H1 (cell line): ENCODE data around the gene THEM5. TPM values are rescaled to one million over a fixed set of nuclear protein-coding genes. Genes with fewer than 3 reads are reported as not detected.

Source experiments
- CTCF ChIA-PET: fragments of 300-600 bp; sonication (Branson Sonifier 250); formaldehyde crosslinking; loops from one replicate; lab custom pipeline; 2021; ENCODE audit not compliant: partially characterized antibody; lab: Charles Lee
- POLR2A ChIA-PET: fragments of 300-600 bp; sonication (Branson Sonifier 250); formaldehyde crosslinking; loops from one replicate; lab custom pipeline; 2021; ENCODE audit warnings: inconsistent platforms; ENCODE audit not compliant: partially characterized antibody; lab: Charles Lee
- DNase-seq, 2 experiments: peaks; one replicate each; pipeline versions ENCODE4 v3.0.0 to v3.0.0-alpha.2; 2010 to 2022; ENCODE audit warnings: low spot score in 2 of 2, low read depth in 1 of 2, mixed read lengths in 1 of 2
- FAIRE-seq: peaks from 2 replicates; lab custom pipeline; 2011; peaks lifted over from hg19 to GRCh38; lab: Jason Lieb, UNC
- H2AFZ ChIP-seq: 2 replicates; pipeline ENCODE4 v1.8.1; 2012; ENCODE audit warnings: low read length, inconsistent platforms
- H2AK5ac ChIP-seq: 2 replicates; pipeline ENCODE4 v1.6.1; 2013; ENCODE audit warnings: low read depth, low read length
- H2BK120ac ChIP-seq: replicated peaks from 2 replicates; pipeline ENCODE3; 2013; ENCODE audit warnings: low read depth, low read length, inconsistent platforms
- H2BK12ac ChIP-seq: 2 replicates; pipeline ENCODE4 v1.6.1; 2013; ENCODE audit warnings: low read depth, low read length
- H2BK15ac ChIP-seq: 2 replicates; pipeline ENCODE4 v1.6.1; 2013; ENCODE audit warnings: low read length
- H2BK20ac ChIP-seq: 2 replicates; pipeline ENCODE4 v1.6.1; 2013; ENCODE audit warnings: low read length
- H2BK5ac ChIP-seq: 2 replicates; pipeline ENCODE4 v1.6.1; 2013; ENCODE audit warnings: low read depth, low read length
- H3K14ac ChIP-seq: 2 replicates; pipeline ENCODE4 v1.6.1; 2013; ENCODE audit warnings: inconsistent platforms; ENCODE audit not compliant: insufficient read length
- H3K18ac ChIP-seq: 2 replicates; pipeline ENCODE4 v1.6.1; 2013; ENCODE audit warnings: low read length; ENCODE audit errors: extremely low read depth
- H3K23ac ChIP-seq: 2 replicates; pipeline ENCODE4 v1.6.1; 2013; ENCODE audit warnings: inconsistent platforms; ENCODE audit not compliant: insufficient read length
- H3K23me2 ChIP-seq: 2 replicates; pipeline ENCODE4 v1.6.1; 2013; ENCODE audit warnings: low read depth, low read length
- H3K27ac ChIP-seq: 2 replicates; pipeline ENCODE4 v1.6.1; 2011; ENCODE audit warnings: low read depth, low read length, inconsistent platforms
- H3K27me3 ChIP-seq, 4 experiments: replicated peaks in 1 of 4; 1 replicate in 1 of 4; 2 replicates in 3 of 4; pipeline versions ENCODE4 v1.6.1 to v1.8.1; 2011 to 2013; ENCODE audit warnings: low read length in 3 of 4, mild to moderate bottlenecking in 3 of 4, inconsistent platforms in 2 of 4, mixed read lengths in 2 of 4, moderate library complexity in 1 of 4; ENCODE audit not compliant: control insufficient read depth in 3 of 4, insufficient read depth in 3 of 4; ENCODE audit errors: extremely low read depth in 1 of 4
- H3K36me3 ChIP-seq, 4 experiments: 2 replicates each; pipeline versions ENCODE4 v1.6.1 to v1.8.1; 2011 to 2013; ENCODE audit warnings: mild to moderate bottlenecking in 4 of 4, low read length in 3 of 4, moderate library complexity in 2 of 4, control low read depth in 1 of 4, inconsistent platforms in 1 of 4; ENCODE audit not compliant: insufficient read depth in 4 of 4, control insufficient read depth in 2 of 4
- H3K4ac ChIP-seq: replicated peaks from 2 replicates; pipeline ENCODE3; 2013; ENCODE audit warnings: low read length, low read depth, mixed read lengths, inconsistent platforms; ENCODE audit not compliant: insufficient read length
- H3K4me1 ChIP-seq, 4 experiments: replicated peaks in 1 of 4; 1 replicate in 1 of 4; 2 replicates in 3 of 4; pipeline versions ENCODE4 v1.6.1 to v1.8.1; 2011 to 2013; ENCODE audit warnings: low read length in 3 of 4, inconsistent platforms in 2 of 4, mixed read lengths in 1 of 4; ENCODE audit not compliant: insufficient read depth in 4 of 4, control insufficient read depth in 3 of 4
- H3K4me2 ChIP-seq, 2 experiments: 2 replicates each; pipeline versions ENCODE4 v1.6.1 to v1.8.1; 2011 to 2013; ENCODE audit warnings: low read depth in 2 of 2, low read length in 2 of 2, control low read depth in 1 of 2, inconsistent platforms in 1 of 2, mild to moderate bottlenecking in 1 of 2; ENCODE audit not compliant: insufficient read depth in 1 of 2
- H3K4me3 ChIP-seq, 4 experiments: fragments of 200-600, 300-600 bp in 1 of 4; sonication (generic), shearing (Covaris generic), sonication (Bioruptor Twin) in 1 of 4; 2 replicates each; pipeline versions ENCODE4 v1.5.1 to v1.8.1; 2011 to 2016; ENCODE audit warnings: low read length in 4 of 4, low read depth in 3 of 4, control low read depth in 2 of 4, inconsistent platforms in 2 of 4, mild to moderate bottlenecking in 2 of 4, mixed read lengths in 1 of 4, moderate library complexity in 1 of 4; ENCODE audit not compliant: insufficient read depth in 2 of 4; ENCODE audit errors: extremely low read depth in 1 of 4
- H3K56ac ChIP-seq: replicated peaks from 2 replicates; pipeline ENCODE3; 2013; ENCODE audit warnings: low read depth, mild to moderate bottlenecking, mixed read lengths, low read length, inconsistent platforms; ENCODE audit not compliant: insufficient read length
- H3K79me1 ChIP-seq: 2 replicates; pipeline ENCODE4 v1.6.1; 2013; ENCODE audit warnings: low read depth, low read length, control low read depth
- H3K79me2 ChIP-seq, 2 experiments: 2 replicates each; pipeline versions ENCODE4 v1.6.1 to v1.8.1; 2012 to 2013; ENCODE audit warnings: low read length in 2 of 2, mild to moderate bottlenecking in 2 of 2, inconsistent platforms in 1 of 2; ENCODE audit not compliant: insufficient read depth in 2 of 2, control insufficient read depth in 1 of 2
- H3K9ac ChIP-seq, 4 experiments: replicated peaks in 1 of 4; 1 replicate in 1 of 4; 2 replicates in 3 of 4; pipeline versions ENCODE4 v1.6.1 to v1.8.1; 2011 to 2013; ENCODE audit warnings: low read depth in 3 of 4, low read length in 3 of 4, control low read depth in 2 of 4, mild to moderate bottlenecking in 2 of 4, moderate library complexity in 2 of 4, inconsistent platforms in 1 of 4; ENCODE audit errors: extremely low read depth in 1 of 4
- H3K9me3 ChIP-seq, 2 experiments: 2 replicates each; pipeline versions ENCODE4 v1.6.1 to v1.8.1; 2012 to 2013; ENCODE audit warnings: mild to moderate bottlenecking in 2 of 2, moderate library complexity in 2 of 2, control low read depth in 1 of 2, inconsistent platforms in 1 of 2, low read depth in 1 of 2, low read length in 1 of 2, mixed read lengths in 1 of 2; ENCODE audit not compliant: insufficient read depth in 2 of 2
- H4K20me1 ChIP-seq, 2 experiments: replicated peaks in 1 of 2; 2 replicates each; pipeline versions ENCODE3 to v1.8.1; 2011 to 2013; ENCODE audit warnings: inconsistent platforms in 2 of 2, low read length in 2 of 2, mild to moderate bottlenecking in 1 of 2; ENCODE audit not compliant: insufficient read depth in 2 of 2, control insufficient read depth in 1 of 2
- H4K5ac ChIP-seq: 2 replicates; pipeline ENCODE4 v1.6.1; 2013; ENCODE audit warnings: low read length, low read depth, mixed read lengths, inconsistent platforms; ENCODE audit not compliant: insufficient read length
- H4K8ac ChIP-seq: 2 replicates; pipeline ENCODE4 v1.8.0; 2013; ENCODE audit warnings: mild to moderate bottlenecking, moderate library complexity, low read length, inconsistent platforms; ENCODE audit not compliant: insufficient read depth; ENCODE audit errors: extremely low read depth
- H4K91ac ChIP-seq: replicated peaks from 2 replicates; pipeline ENCODE3; 2013; ENCODE audit warnings: low read length, mixed read lengths, inconsistent platforms; ENCODE audit not compliant: insufficient read length
- BRCA1 ChIP-seq: IDR thresholded peaks from 2 replicates; pipeline ENCODE4 v1.6.1; 2012; ENCODE audit warnings: low read depth, low read length, improper control_type of control experiment
- CREB1 ChIP-seq: IDR thresholded peaks from 2 replicates; pipeline ENCODE4 v1.6.1; 2012; ENCODE audit warnings: inconsistent platforms
- EP300 ChIP-seq, 2 experiments: IDR thresholded peaks; 1 replicate in 1 of 2; 2 replicates in 1 of 2; pipeline ENCODE4 v1.6.1; 2011 to 2012; ENCODE audit warnings: low read depth in 2 of 2, low read length in 2 of 2, mild to moderate bottlenecking in 2 of 2, borderline replicate concordance in 1 of 2, inconsistent platforms in 1 of 2, moderate library complexity in 1 of 2
- GTF2F1 ChIP-seq: IDR thresholded peaks from 2 replicates; pipeline ENCODE4 v1.6.1; 2012; ENCODE audit warnings: low read depth, low read length, improper control_type of control experiment, borderline replicate concordance
- HDAC2 ChIP-seq, 2 experiments: fragments of 300-600 bp in 1 of 2; sonication (generic) in 1 of 2; IDR thresholded peaks; 2 replicates each; pipeline ENCODE4 v1.6.1; 2011 to 2012; ENCODE audit warnings: low read depth in 2 of 2, low read length in 2 of 2, mild to moderate bottlenecking in 2 of 2, moderate library complexity in 2 of 2, borderline replicate concordance in 1 of 2, inconsistent platforms in 1 of 2
- JUN ChIP-seq: IDR thresholded peaks from 2 replicates; pipeline ENCODE4 v1.6.1; 2011; ENCODE audit warnings: low read depth, mild to moderate bottlenecking, improper control_type of control experiment, low read length
- KDM1A ChIP-seq: fragments of 200-600, 300-600 bp; sonication (generic); IDR thresholded peaks from 2 replicates; pipeline ENCODE4 v1.7.1; 2016; ENCODE audit warnings: mild to moderate bottlenecking, low read length, borderline replicate concordance
- POU5F1 ChIP-seq: IDR thresholded peaks from 2 replicates; pipeline ENCODE4 v1.6.1; 2011; ENCODE audit warnings: low read depth, mild to moderate bottlenecking, low read length, moderate library complexity
- RFX5 ChIP-seq: IDR thresholded peaks from 2 replicates; pipeline ENCODE4 v1.6.1; 2011; ENCODE audit warnings: low read depth, low read length, improper control_type of control experiment, borderline replicate concordance
- TAF1 ChIP-seq: IDR thresholded peaks from 2 replicates; pipeline ENCODE4 v1.6.1; 2011; ENCODE audit warnings: mild to moderate bottlenecking, low read depth, low read length
- TCF12 ChIP-seq: IDR thresholded peaks from 2 replicates; pipeline ENCODE4 v1.6.1; 2011; ENCODE audit warnings: low read depth, mild to moderate bottlenecking, low read length
- WGBS, 2 experiments: shearing (Covaris generic) in 1 of 2; methylation state at CpG; one replicate each; pipeline versions ENCODE4 v1.1.6 to v1.1.7; 2013 to 2015; ENCODE audit warnings: low lambda C conversion rate in 2 of 2, mixed read lengths in 2 of 2, inconsistent platforms in 1 of 2, low coverage in 1 of 2, missing lambda C conversion rate in 1 of 2; ENCODE audit not compliant: insufficient replicate concordance in 2 of 2, insufficient coverage in 1 of 2, insufficient read length in 1 of 2; ENCODE audit errors: extremely low coverage in 1 of 2, missing lambda C conversion rate in 1 of 2; 5-methylcytosine and 5-hydroxymethylcytosine counted together
- polyA plus RNA-seq, 7 experiments: library from polyadenylated mRNA; depleted of rRNA in 3 of 7; stranded (reverse) in 5 of 7; unstranded in 2 of 7; fragments of >200 nt in 5 of 7; fragments of 200-250 nt in 2 of 7; gene quantifications; 1 replicate in 5 of 7; 2 replicates in 1 of 7; 4 replicates in 1 of 7; pipeline versions ENCODE4 v1.2.1 to v1.2.3, GENCODE V29; 2011 to 2013; ENCODE audit warnings: missing spikeins in 2 of 7, mixed read lengths in 2 of 7
- total RNA-seq: library from RNA; stranded (reverse); fragmentation: NEBNext Ultra II Directional; extraction: Animal tissue kit (Norgen Biotek cat#: 25700); gene quantifications from 2 replicates; pipeline ENCODE4 v1.2.1, GENCODE V29; 2021
- TF ChIP-seq, protein P1 (sequence below), 3 experiments: IDR thresholded peaks; 1 replicate in 2 of 3; 2 replicates in 1 of 3; pipeline versions ENCODE4 v1.5.1 to v1.6.1; 2011; ENCODE audit warnings: low read length in 3 of 3, mild to moderate bottlenecking in 3 of 3, inconsistent platforms in 2 of 3, low read depth in 1 of 3, moderate library complexity in 1 of 3; ENCODE audit not compliant: insufficient read depth in 1 of 3; ENCODE audit errors: control extremely low read depth in 1 of 3

THEM5 gene
- total and polyA plus RNA-seq, 2 of the 8 experiments (the other 6 are each of a cell fraction or from before 2014, with no cell fraction given): not detected

DNA sequence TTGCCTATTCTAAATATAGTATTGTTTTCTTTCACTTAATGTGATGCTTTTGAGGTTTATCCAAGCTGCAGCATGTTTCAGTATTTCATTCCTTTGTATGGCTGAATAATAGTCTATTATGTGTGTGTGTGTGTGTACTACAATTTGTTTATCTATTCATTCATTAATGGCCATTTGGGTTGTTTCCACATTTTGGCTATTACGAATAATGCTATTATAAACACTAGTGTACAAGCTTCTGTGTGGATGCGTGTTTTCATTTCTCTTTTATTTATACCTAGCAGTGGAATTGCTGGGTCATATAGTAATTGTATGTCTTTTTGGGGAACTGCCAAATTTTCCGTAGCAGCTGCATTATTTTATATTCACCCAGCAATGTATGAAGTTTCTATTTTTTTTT is 15.0 kb upstream of the THEM5 start:
- no peak overlapping the region for H2AFZ ChIP-seq
- no peak overlapping the region for H3K14ac ChIP-seq
- no peaks in the 10 kb centered on the region for H3K79me1 ChIP-seq
- no peaks in the 10 kb centered on the region for H3K23me2 ChIP-seq
- H3K18ac ChIP-seq: no peak overlapping the region
- H3K23ac ChIP-seq: no peak overlapping the region
- ChIA-PET POLR2A (no interaction called here), CTCF (no interaction called here)
- no peaks in the 10 kb centered on the region for H3K36me3 ChIP-seq
- H4K91ac ChIP-seq: no peak overlapping the region
- WGBS, 2 experiments: 73% methylated on average over 3 of the region's 3 CpGs; no CpG with 5 or more reads in 1 of the 2 experiments
- no peaks in the 10 kb centered on the region for H3K9me3 ChIP-seq
- H2BK5ac ChIP-seq: no peak overlapping the region
- no peak overlapping the region for H3K4me3 ChIP-seq
- no peaks in the 10 kb centered on the region for H3K79me2 ChIP-seq
- no peak overlapping the region for H3K56ac ChIP-seq
- no peak for DNase-seq
- H2AK5ac ChIP-seq: no peak overlapping the region
- no peak overlapping the region for H2BK15ac ChIP-seq
- H2BK12ac ChIP-seq: no peak overlapping the region
- H3K4ac ChIP-seq: no peak overlapping the region
- H3K4me1 ChIP-seq: peaks cover 0 to 8% (median 1%) of the 10 kb centered on the region in 4 experiments; a peak in 3 of 7 replicates
- no peak overlapping the region for H4K8ac ChIP-seq
- no peak overlapping the region for H3K4me2 ChIP-seq
- peaks cover 0 to 14% (median under 1%) of the 10 kb centered on the region in 4 experiments; a peak in 4 of 7 replicates for H3K27me3 ChIP-seq
- H2BK120ac ChIP-seq: no peak overlapping the region
- no peak for FAIRE-seq
- H4K20me1 ChIP-seq: no peaks in the 10 kb centered on the region
- H3K9ac ChIP-seq: no peak overlapping the region
- no peak overlapping the region for H3K27ac ChIP-seq
- no peak overlapping the region for H2BK20ac ChIP-seq
- no peak overlapping the region for H4K5ac ChIP-seq
- TF ChIP-seq GTF2F1 (no peak), JUN (no peak), TCF12 (no peak), KDM1A (no peak), TAF1 (no peak), EP300 (IDR thresholded peaks at IDR 0.05; ENCODE audit: borderline replicate concordance in 1 of 2, low read depth in 2 of 2, low read length in 2 of 2) (no peak), HDAC2 (IDR thresholded peaks at IDR 0.05; ENCODE audit: borderline replicate concordance in 1 of 2, low read depth in 2 of 2, low read length in 2 of 2) (no peak), CREB1 (no peak), BRCA1 (no peak), RFX5 (no peak), POU5F1 (no peak)
- TF ChIP-seq, protein P1, sequence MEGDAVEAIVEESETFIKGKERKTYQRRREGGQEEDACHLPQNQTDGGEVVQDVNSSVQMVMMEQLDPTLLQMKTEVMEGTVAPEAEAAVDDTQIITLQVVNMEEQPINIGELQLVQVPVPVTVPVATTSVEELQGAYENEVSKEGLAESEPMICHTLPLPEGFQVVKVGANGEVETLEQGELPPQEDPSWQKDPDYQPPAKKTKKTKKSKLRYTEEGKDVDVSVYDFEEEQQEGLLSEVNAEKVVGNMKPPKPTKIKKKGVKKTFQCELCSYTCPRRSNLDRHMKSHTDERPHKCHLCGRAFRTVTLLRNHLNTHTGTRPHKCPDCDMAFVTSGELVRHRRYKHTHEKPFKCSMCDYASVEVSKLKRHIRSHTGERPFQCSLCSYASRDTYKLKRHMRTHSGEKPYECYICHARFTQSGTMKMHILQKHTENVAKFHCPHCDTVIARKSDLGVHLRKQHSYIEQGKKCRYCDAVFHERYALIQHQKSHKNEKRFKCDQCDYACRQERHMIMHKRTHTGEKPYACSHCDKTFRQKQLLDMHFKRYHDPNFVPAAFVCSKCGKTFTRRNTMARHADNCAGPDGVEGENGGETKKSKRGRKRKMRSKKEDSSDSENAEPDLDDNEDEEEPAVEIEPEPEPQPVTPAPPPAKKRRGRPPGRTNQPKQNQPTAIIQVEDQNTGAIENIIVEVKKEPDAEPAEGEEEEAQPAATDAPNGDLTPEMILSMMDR (IDR thresholded peaks at IDR 0.05; ENCODE audit: control extremely low read depth in 1 of 3, insufficient read depth in 1 of 3, low read depth in 1 of 3, low read length in 3 of 3): no peak
